ENCODE measurements around the gene TMED4. TPM values are rescaled to one million over a fixed set of nuclear protein-coding genes. Genes with fewer than 3 reads are reported as not detected.
A peak's percentile ranks its signal among the peaks of the same experiment; 100 is the strongest.

The TMED4 gene
- total and polyA plus RNA-seq, 2 donors (not counting 3 experiments of a cell fraction or from before 2014, with no cell fraction given), result 63.4 to 89.7 TPM

- DNase-seq (ENCODE audit: low read depth, low spot score) (peak; percentile 99), FAIRE-seq (peak; percentile 96)
- dilution Hi-C loops (cut with MboI; ENCODE audit: extremely low pct_ligation_motif_present, low sequenced_read_pairs) (no loop called here), intact Hi-C loops (cut with micrococcal nuclease) (loop anchor here (1.0 kb wide), 9 partner anchors 24 to 505 kb away; partner anchors contain the start of genes PPIA, PURB, TBRG4 and TMED4)
- Histone ChIP-seq H3K9me1 (replicated peaks; ENCODE audit: control insufficient read depth, extremely low read depth, insufficient read depth, low read length) (no peaks in the 10 kb centered on the region), H3K36me3 (ENCODE audit: control insufficient read depth in 2 of 2, extremely low read depth in 1 of 2, insufficient read depth in 2 of 2, low read length in 2 of 2) (no peaks in the 10 kb centered on the region), H3K4me3 (replicated peaks in 1 of 3; ENCODE audit: insufficient read depth in 1 of 3, low read depth in 1 of 3, low read length in 3 of 3) (peak within 1 kb of the TSS; percentile 57 to 98 (median 81)), H4K20me1 (replicated peaks; ENCODE audit: control insufficient read depth, extremely low read depth, insufficient read depth, low read length) (no peaks in the 10 kb centered on the region), H3K9ac (replicated peaks; ENCODE audit: extremely low read depth, insufficient read depth, low read length) (peak within 1 kb of the TSS; percentile 76), H2AFZ (ENCODE audit: low read depth, low read length) (peak within 1 kb of the TSS; percentile 73), H3K27ac (ENCODE audit: insufficient read depth, low read depth, low read length) (peak within 1 kb of the TSS; percentile 80), H3K4me2 (ENCODE audit: insufficient read depth, low read length) (peak within 1 kb of the TSS; percentile 98), H3K79me2 (ENCODE audit: control insufficient read depth, insufficient read depth, low read length) (peaks cover 43% of the 10 kb centered on the region), H3K4me1 (ENCODE audit: control insufficient read depth, extremely low read depth, insufficient read depth, low read length) (peaks cover 11% of the 10 kb centered on the region), H3K27me3 (ENCODE audit: control insufficient read depth in 2 of 2, insufficient read depth in 2 of 2, low read length in 2 of 2) (peaks cover 0 to 2% of the 10 kb centered on the region in 2 experiments), H3K9me3 (replicated peaks; ENCODE audit: control insufficient read depth, insufficient read depth, low read length) (no peaks in the 10 kb centered on the region)
- POLR2A ChIA-PET, result interaction anchor here (0.6 to 1.3 kb wide), 10 partner anchors 27 to 379 kb away, joined by 3 to 6 read pairs (median 4); partner anchors contain the start of gene H2AZ2
- CTCF ChIA-PET, result interaction anchor here (0.6 to 1.6 kb wide), 9 partner anchors 14 to 916 kb away, joined by 3 to 11 read pairs (median 4); partner anchors contain the start of gene H2AZ2
- peak; percentile 88 for TF ChIP-seq POLR2AphosphoS5 (IDR thresholded peaks at IDR 0.05; ENCODE audit: insufficient read depth, low read depth, low read length)
- peak; percentile 86 for TF ChIP-seq MAX (IDR thresholded peaks at IDR 0.05; ENCODE audit: insufficient read depth, insufficient read length)
- no peak for TF ChIP-seq FOS (IDR thresholded peaks at IDR 0.05; ENCODE audit: borderline replicate concordance, insufficient read depth, low read length)
- TF ChIP-seq EZH2 (IDR thresholded peaks at IDR 0.05; ENCODE audit: borderline replicate concordance, low read depth, low read length, severe bottlenecking), result no peak
- no peak for TF ChIP-seq JUN (IDR thresholded peaks at IDR 0.05; ENCODE audit: borderline replicate concordance, insufficient read depth, insufficient read length, low read depth)
- TF ChIP-seq MYC (IDR thresholded peaks at IDR 0.05; ENCODE audit: low read depth, low read length), result peak; percentile 69
- no peak for TF ChIP-seq GATA2 (IDR thresholded peaks at IDR 0.05; ENCODE audit: insufficient read depth, insufficient read length, low read depth, low read length)
- no peak for TF ChIP-seq CTCF (IDR thresholded peaks at IDR 0.05; ENCODE audit: extremely low read depth in 1 of 2, insufficient read depth in 1 of 2, low read depth in 1 of 2, low read length in 2 of 2)
- TF ChIP-seq POLR2A (IDR thresholded peaks at IDR 0.05; ENCODE audit: low read depth, low read length), result peak; percentile 86
- TSS peak; percentile 89 for BruUV-seq (replicated peaks)
Measured at GRCh38 chr7:44606341-44607140, 24.5 kb upstream of the TMED4 start, which contains the start of gene OGDH. TSS of gene OGDH (plus strand) at chr7:44606627. CDS start at chr7:44624344, 17,717 bp downstream.
